ELF-1 (cell line): ENCODE results near the gene CHRND.

Experiments used
- DNase-seq: peaks from one replicate; pipeline ENCODE4 v3.0.0-alpha.2; 2016; ENCODE audit warnings: low read depth, low spot score

Gene CHRND

GRCh38 chr2:232573042-232573441 lies 47.1 kb downstream of the CHRND start:
- DNase-seq, result no peak

- no peak for DNase-seq
These were observed 47.9 kb downstream of the CHRND start for GRCh38 chr2:232573771-232574435.

GRCh38 chr2:232574674-232575403 lies 48.9 kb downstream of the CHRND start:
- DNase-seq, result no peak

DNA sequence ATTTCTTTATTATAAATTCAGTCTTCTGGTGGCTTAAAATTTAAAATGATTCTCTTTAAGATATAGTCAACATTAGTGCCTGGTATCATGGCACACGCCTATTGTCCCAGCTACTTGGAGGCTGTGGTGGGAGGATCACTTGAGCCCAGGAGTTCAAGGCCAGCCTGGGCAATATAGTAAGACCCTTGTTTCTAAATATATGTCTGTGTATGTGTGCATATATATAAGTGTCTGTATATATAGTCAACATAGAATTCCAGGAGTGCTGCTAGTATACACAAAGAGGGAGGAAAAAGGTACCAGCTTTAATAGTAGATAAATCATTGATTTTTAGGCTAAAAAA lies 49.4 kb downstream of the CHRND start:
- no peak for DNase-seq

- no peak for DNase-seq
These were observed 51.0 kb downstream of the CHRND start for GRCh38 chr2:232576995-232577394.

DNA sequence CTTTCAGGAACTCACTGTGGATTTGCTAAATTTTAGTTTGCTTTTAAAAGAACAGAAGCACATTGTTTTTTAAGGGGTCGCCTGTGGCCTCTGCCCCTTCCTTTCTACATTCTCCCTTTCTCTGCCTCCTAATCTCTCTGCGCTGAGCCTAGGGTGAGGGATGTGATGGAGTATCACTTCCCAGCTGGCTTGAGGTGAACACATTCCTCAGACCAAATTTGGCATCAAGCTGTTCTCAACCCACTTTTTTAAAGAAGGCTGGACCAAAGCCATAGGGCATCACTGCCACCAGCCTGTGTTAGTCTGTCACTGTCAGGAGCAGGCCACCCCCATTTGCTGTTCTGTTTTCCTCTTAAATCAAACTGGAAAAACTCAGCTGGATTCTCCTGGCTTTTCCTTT lies 51.9 kb downstream of the CHRND start:
- DNase-seq, result no peak

DNA sequence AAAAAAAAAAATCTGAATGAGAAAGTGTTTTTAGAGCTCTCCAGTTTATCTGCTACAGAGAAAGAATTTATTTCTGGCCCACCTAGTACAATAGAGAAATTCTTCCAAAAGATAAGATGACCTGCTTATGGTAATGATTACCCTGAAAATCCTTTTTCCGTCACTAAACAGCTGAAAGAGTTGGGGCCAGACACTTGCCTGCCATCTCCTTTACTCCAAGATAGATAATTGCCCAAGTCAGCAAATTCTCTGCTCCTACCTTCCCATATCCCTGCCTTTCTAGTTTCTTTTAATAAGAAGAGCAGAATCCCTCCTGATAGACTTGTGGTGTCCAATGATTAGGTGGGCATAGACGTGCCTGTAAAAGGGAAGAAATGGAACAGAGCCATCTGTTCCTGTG lies 52.7 kb downstream of the CHRND start:
- no peak for DNase-seq

- DNase-seq, result no peak
These were observed 54.7 kb downstream of the CHRND start for GRCh38 chr2:232580648-232580981.

- no peak for DNase-seq
These were observed 55.8 kb downstream of the CHRND start for GRCh38 chr2:232581725-232582124.

- DNase-seq, result no peak
These were observed 58.3 kb downstream of the CHRND start for GRCh38 chr2:232584238-232584637.
